Stomach (tissue), 9 donors: ENCODE data around the gene ASIC4. TPM values are rescaled to one million over a fixed set of nuclear protein-coding genes. Genes with fewer than 3 reads are reported as not detected.
A peak's percentile ranks its signal among the peaks of the same experiment; 100 is the strongest.

Experiments
- DNase-seq, 2 donors: peaks; one replicate each; pipeline versions ENCODE4 v3.0.0 to v3.0.0-alpha.2; 2013 to 2019
- H3K27ac ChIP-seq, 5 donors: fragments of 200-600 bp in 4 of 5; sonication (generic) in 4 of 5; one replicate each; pipeline ENCODE4 v1.5.1; 2013 to 2019; ENCODE audit warnings: mild to moderate bottlenecking in 1 of 5, moderate library complexity in 1 of 5
- H3K27me3 ChIP-seq, 3 donors: fragments of 200-600 bp; sonication (generic); one replicate each; pipeline ENCODE4 v1.5.1; 2017 to 2019; ENCODE audit warnings: mixed run types in 1 of 3
- H3K36me3 ChIP-seq, 4 donors: fragments of 200-600 bp; sonication (generic); 1 replicate in 3 of 4; 2 replicates in 1 of 4; pipeline ENCODE4 v1.5.1; 2016 to 2019
- H3K4me1 ChIP-seq, 4 donors: fragments of 200-600 bp; sonication (generic); one replicate each; pipeline ENCODE4 v1.5.1; 2016 to 2019
- H3K4me3 ChIP-seq, 4 donors: fragments of 200-600 bp; sonication (generic) in 3 of 4; one replicate each; pipeline ENCODE4 v1.5.1; 2016 to 2019; ENCODE audit warnings: mild to moderate bottlenecking in 1 of 4
- H3K9me3 ChIP-seq, 4 donors: fragments of 200-600 bp; sonication (generic); one replicate each; pipeline ENCODE4 v1.5.1; 2016 to 2019
- EP300 ChIP-seq: sonication (generic); formaldehyde crosslinking; IDR thresholded peaks from one replicate; pipeline ENCODE4 v1.6.1; 2017; ENCODE audit warnings: antibody characterized with exemption
- POLR2A ChIP-seq, 4 donors: fragments of 450-650 bp; IDR thresholded peaks; one replicate each; pipeline ENCODE4 v1.6.1; 2016; ENCODE audit warnings: antibody characterized with exemption in 4 of 4, control low read depth in 2 of 4, mild to moderate bottlenecking in 1 of 4, moderate library complexity in 1 of 4
- POLR2AphosphoS5 ChIP-seq, 3 donors: sonication (generic); formaldehyde crosslinking; IDR thresholded peaks; one replicate each; pipeline ENCODE4 v1.6.1; 2016; ENCODE audit warnings: antibody characterized with exemption in 3 of 3
- WGBS, 5 donors: extraction: QIAGEN DNeasy Blood & Tissue Kit in 3 of 5; methylation state at CpG; one replicate each; pipeline versions ENCODE4 v1.1.5 to v1.1.7; 2013 to 2018; 5-methylcytosine and 5-hydroxymethylcytosine counted together
- intact Hi-C: fragments of 100-400 bp; cut with DNase I; formaldehyde crosslinking; loops from one replicate; pipeline ENCODE4 v1.15.1; 2023; ENCODE audit warnings: low total_unique reads
- polyA plus RNA-seq, 3 donors: library from polyadenylated mRNA; stranded (reverse); fragments of 200-250 nt; gene quantifications; one replicate each; pipeline ENCODE4 v1.2.3, GENCODE V29; 2013
- total RNA-seq, 5 donors: library from RNA; depleted of rRNA; stranded (reverse); fragments of >200 nt; gene quantifications; one replicate each; pipeline versions ENCODE4 v1.1.0 to v1.2.3, GENCODE V29; 2014 to 2016
- TF ChIP-seq, protein P1 (sequence below), 7 experiments: fragments of 450-650 bp in 4 of 7; fragments of 200-600 bp in 3 of 7; sonication (generic) in 3 of 7; IDR thresholded peaks; one replicate each; pipeline ENCODE4 v1.5.1; 2016 to 2019; ENCODE audit warnings: antibody characterized with exemption in 7 of 7, control low read depth in 2 of 7, mild to moderate bottlenecking in 1 of 7
- donor health status: healthy with polysubstance abuse.
- donor health status: Bipolar disorder and iron deficiency.
- donor health status: healthy.

The ASIC4 gene
- total and polyA plus RNA-seq, 8 donors: 2.0 to 11.0 TPM; not detected in 6

DNA sequence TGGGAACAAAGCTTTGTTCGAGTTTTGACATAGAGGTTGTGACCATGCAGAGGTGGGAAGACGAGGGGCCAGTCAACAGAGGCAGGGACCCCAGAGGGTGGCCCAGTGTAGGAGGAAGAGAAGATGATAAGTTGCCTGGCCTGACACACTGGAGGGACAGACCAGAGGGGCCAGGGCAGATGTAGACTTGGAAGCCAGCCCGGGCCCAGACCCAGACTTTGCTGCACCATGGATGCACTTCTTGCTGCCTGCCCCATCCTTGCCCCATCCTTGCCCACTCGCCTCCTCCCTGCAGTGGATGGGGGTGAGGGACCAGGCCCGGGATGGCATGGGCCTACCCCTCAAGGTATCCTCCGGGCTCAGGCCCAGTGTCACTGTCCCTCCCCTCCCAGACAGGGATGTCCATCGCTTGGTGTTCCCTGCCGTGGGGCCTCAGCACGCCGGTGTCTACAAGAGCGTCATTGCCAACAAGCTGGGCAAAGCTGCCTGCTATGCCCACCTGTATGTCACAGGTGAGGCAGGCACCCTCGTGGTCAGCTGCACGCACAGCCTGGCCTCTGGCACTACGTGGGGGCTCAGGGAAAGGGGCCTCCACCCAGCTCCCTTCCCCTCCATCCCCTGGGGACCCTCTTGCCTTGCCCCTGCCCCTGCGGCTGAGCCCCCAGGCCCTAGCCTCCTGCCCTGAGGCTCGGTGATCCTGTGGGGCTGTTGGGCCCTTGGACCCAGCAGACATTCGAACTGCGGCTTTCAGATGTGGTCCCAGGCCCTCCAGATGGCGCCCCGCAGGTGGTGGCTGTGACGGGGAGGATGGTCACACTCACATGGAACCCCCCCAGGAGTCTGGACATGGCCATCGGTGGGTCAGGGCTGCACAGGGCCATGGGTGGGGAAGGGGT, 42.6 kb upstream of the ASIC4 start:
- H3K9me3 ChIP-seq: no peaks in the 10 kb centered on the region
- intact Hi-C loops: no loop called here
- H3K4me3 ChIP-seq: no peak overlapping the region
- H3K4me1 ChIP-seq: peaks cover 0 to 36% (median 17%) of the 10 kb centered on the region in 4 donors
- peaks cover 0 to 37% (median 11%) of the 10 kb centered on the region in 4 donors for H3K36me3 ChIP-seq
- TF ChIP-seq EP300 (no peak), POLR2A (IDR thresholded peaks at IDR 0.05) (no peak), POLR2AphosphoS5 (IDR thresholded peaks at IDR 0.05) (no peak)
- TF ChIP-seq, protein P1, sequence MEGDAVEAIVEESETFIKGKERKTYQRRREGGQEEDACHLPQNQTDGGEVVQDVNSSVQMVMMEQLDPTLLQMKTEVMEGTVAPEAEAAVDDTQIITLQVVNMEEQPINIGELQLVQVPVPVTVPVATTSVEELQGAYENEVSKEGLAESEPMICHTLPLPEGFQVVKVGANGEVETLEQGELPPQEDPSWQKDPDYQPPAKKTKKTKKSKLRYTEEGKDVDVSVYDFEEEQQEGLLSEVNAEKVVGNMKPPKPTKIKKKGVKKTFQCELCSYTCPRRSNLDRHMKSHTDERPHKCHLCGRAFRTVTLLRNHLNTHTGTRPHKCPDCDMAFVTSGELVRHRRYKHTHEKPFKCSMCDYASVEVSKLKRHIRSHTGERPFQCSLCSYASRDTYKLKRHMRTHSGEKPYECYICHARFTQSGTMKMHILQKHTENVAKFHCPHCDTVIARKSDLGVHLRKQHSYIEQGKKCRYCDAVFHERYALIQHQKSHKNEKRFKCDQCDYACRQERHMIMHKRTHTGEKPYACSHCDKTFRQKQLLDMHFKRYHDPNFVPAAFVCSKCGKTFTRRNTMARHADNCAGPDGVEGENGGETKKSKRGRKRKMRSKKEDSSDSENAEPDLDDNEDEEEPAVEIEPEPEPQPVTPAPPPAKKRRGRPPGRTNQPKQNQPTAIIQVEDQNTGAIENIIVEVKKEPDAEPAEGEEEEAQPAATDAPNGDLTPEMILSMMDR (IDR thresholded peaks at IDR 0.05): no peak
- no peak for DNase-seq
- peak overlapping the region in 1 of 5 donors; percentile 58 for H3K27ac ChIP-seq
- peaks cover 0 to 34% (median 6%) of the 10 kb centered on the region in 3 donors for H3K27me3 ChIP-seq
- 82 to 85% (median 83%) methylated on average over 21 to 22 of the region's 22 CpGs for WGBS, 5 donors

DNA sequence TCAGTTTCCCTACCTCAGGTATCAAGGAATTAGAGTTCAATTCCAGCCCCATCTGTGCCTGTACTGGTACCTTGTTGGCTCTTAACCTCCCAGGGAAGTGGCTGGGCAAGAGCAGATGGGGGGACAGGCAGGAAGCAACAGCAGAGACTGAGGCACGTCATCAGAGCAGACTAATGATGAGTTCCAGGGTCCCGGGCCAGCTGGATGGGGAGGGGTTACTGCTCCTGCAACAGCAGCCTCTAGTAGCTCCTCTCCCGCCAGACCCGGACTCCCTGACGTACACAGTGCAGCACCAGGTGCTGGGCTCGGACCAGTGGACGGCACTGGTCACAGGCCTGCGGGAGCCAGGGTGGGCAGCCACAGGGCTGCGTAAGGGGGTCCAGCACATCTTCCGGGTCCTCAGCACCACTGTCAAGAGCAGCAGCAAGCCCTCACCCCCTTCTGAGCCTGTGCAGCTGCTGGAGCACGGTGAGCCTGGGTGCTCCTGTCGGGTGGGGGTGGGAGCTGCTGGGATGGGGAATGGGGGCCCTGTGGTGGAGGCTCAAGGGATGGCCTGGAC, 41.6 kb upstream of the ASIC4 start:
- peaks cover 0 to 37% (median 13%) of the 10 kb centered on the region in 4 donors for H3K36me3 ChIP-seq

DNA sequence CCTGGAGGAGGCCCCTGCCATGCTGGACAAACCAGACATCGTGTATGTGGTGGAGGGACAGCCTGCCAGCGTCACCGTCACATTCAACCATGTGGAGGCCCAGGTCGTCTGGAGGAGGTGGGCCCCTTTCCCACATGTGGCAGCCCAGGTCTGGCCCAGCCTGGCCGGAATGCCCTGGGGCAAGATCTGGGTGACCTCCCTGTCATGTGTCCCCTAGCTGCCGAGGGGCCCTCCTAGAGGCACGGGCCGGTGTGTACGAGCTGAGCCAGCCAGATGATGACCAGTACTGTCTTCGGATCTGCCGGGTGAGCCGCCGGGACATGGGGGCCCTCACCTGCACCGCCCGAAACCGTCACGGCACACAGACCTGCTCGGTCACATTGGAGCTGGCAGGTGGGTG, 40.8 kb upstream of the ASIC4 start:
- Histone ChIP-seq H3K4me1 (peaks cover 0 to 30% (median 12%) of the 10 kb centered on the region in 4 donors), H3K9me3 (no peaks in the 10 kb centered on the region), H3K4me3 (no peak overlapping the region), H3K36me3 (peaks cover 0 to 40% (median 13%) of the 10 kb centered on the region in 4 donors), H3K27me3 (peaks cover 0 to 45% (median 8%) of the 10 kb centered on the region in 3 donors), H3K27ac (peak overlapping the region in 2 of 5 donors; percentile 35 to 58)
- WGBS, 5 donors: 80 to 92% (median 88%) methylated on average over 12 to 18 of the region's 18 CpGs
- TF ChIP-seq, protein P1 (IDR thresholded peaks at IDR 0.05): no peak
- TF ChIP-seq EP300 (no peak), POLR2AphosphoS5 (IDR thresholded peaks at IDR 0.05) (no peak), POLR2A (IDR thresholded peaks at IDR 0.05) (no peak)
- DNase-seq: no peak
- intact Hi-C loops: no loop called here

More for the DNA sequence above, 41.6 kb upstream of the ASIC4 start:
- intact Hi-C loops: no loop called here
- Histone ChIP-seq H3K27ac (peak overlapping the region in 2 of 5 donors; percentile 35 to 58), H3K4me3 (no peak overlapping the region), H3K4me1 (peaks cover 0 to 38% (median 16%) of the 10 kb centered on the region in 4 donors), H3K27me3 (peaks cover 0 to 44% (median 8%) of the 10 kb centered on the region in 3 donors), H3K9me3 (no peaks in the 10 kb centered on the region)
- no peak for TF ChIP-seq POLR2AphosphoS5 (IDR thresholded peaks at IDR 0.05)
- no peak for TF ChIP-seq POLR2A (IDR thresholded peaks at IDR 0.05)
- no peak for TF ChIP-seq EP300
- TF ChIP-seq, protein P1 (IDR thresholded peaks at IDR 0.05): no peak
- 80 to 92% (median 88%) methylated on average over 11 to 12 of the region's 12 CpGs for WGBS, 5 donors
- no peak for DNase-seq

- H3K36me3 ChIP-seq: peaks cover 0 to 41% (median 10%) of the 10 kb centered on the region in 4 donors
These were observed 39.8 kb upstream of the ASIC4 start for GRCh38 chr2:219474285-219475060.

More at GRCh38 chr2:219474285-219475060, 39.8 kb upstream of the ASIC4 start:
- intact Hi-C loops: loop anchor here (5.0 kb wide), 1 partner anchor 53 kb away; no protein-coding TSS in a partner anchor
- peaks cover 0 to 22% (median 9%) of the 10 kb centered on the region in 4 donors for H3K4me1 ChIP-seq
- no peaks in the 10 kb centered on the region for H3K9me3 ChIP-seq
- DNase-seq: no peak
- H3K27ac ChIP-seq: peak overlapping the region in 1 of 5 donors; percentile 58
- H3K4me3 ChIP-seq: no peak overlapping the region
- WGBS, 5 donors: 59 to 73% (median 60%) methylated on average over 11 of the region's 11 CpGs
- no peak for TF ChIP-seq EP300
- no peak for TF ChIP-seq POLR2A (IDR thresholded peaks at IDR 0.05)
- TF ChIP-seq, protein P1 (IDR thresholded peaks at IDR 0.05): no peak
- no peak for TF ChIP-seq POLR2AphosphoS5 (IDR thresholded peaks at IDR 0.05)
- H3K27me3 ChIP-seq: peaks cover 0 to 45% (median 8%) of the 10 kb centered on the region in 3 donors
